ENCODE data around the gene NUTM1. TPM values are rescaled to one million over a fixed set of nuclear protein-coding genes. Genes with fewer than 3 reads are reported as not detected.
"Not testable (repeated sequence)": the region's sequence is repeated elsewhere in the genome, so short reads cannot be mapped to it uniquely, and the experiment has no call there.

The NUTM1 gene
- polyA plus RNA-seq, 4 donors = 0.04 to 0.08 TPM; not detected in 2

GRCh38 chr15:34336991-34337556 is 6.0 kb upstream of the NUTM1 start:
- DNase-seq (ENCODE audit: low read depth in 4 of 4, low spot score in 3 of 4) = no peak

- peak; percentile 61 to 73 (median 70) for DNase-seq (ENCODE audit: low read depth in 4 of 4, low spot score in 3 of 4)
These were observed 5.4 kb upstream of the NUTM1 start, which contains the start of gene SLC12A6 for GRCh38 chr15:34337557-34338306. TSS of gene SLC12A6 (minus strand) at chr15:34337781. CDS start at chr15:34336680, 1,101 bp downstream.

- no peak for DNase-seq (ENCODE audit: low read depth in 4 of 4, low spot score in 3 of 4)
These were observed 4.8 kb upstream of the NUTM1 start for GRCh38 chr15:34338347-34338746.

GRCh38 chr15:34339946-34340345 is 3.2 kb upstream of the NUTM1 start:
- no peak for DNase-seq (ENCODE audit: low read depth in 4 of 4, low spot score in 3 of 4)

GRCh38 chr15:34341381-34342212 is 1.5 kb upstream of the NUTM1 start:
- DNase-seq (ENCODE audit: low read depth in 4 of 4, low spot score in 3 of 4) = no peak

GRCh38 chr15:34342213-34342736 is 840 bp upstream of the NUTM1 start:
- not testable (repeated sequence) for DNase-seq (ENCODE audit: low read depth in 4 of 4, low spot score in 3 of 4)

- no peak for DNase-seq (ENCODE audit: low read depth in 4 of 4, low spot score in 3 of 4)
These were observed 5.0 kb downstream of the NUTM1 start for GRCh38 chr15:34347951-34348638.

GRCh38 chr15:34348735-34349300 is 5.7 kb downstream of the NUTM1 start:
- DNase-seq (ENCODE audit: low read depth in 4 of 4, low spot score in 3 of 4) = no peak

GRCh38 chr15:34349769-34350168 is 6.7 kb downstream of the NUTM1 start:
- no peak for DNase-seq (ENCODE audit: low read depth in 4 of 4, low spot score in 3 of 4)

- not testable (repeated sequence) for DNase-seq (ENCODE audit: low read depth in 4 of 4, low spot score in 3 of 4)
These were observed 9.9 kb downstream of the NUTM1 start for GRCh38 chr15:34352996-34353395.

GRCh38 chr15:34353627-34354026 is 10.5 kb downstream of the NUTM1 start:
- no peak for DNase-seq (ENCODE audit: low read depth in 4 of 4, low spot score in 3 of 4)

- DNase-seq (ENCODE audit: low read depth in 4 of 4, low spot score in 3 of 4) = no peak
These were observed 11.2 kb downstream of the NUTM1 start for GRCh38 chr15:34354286-34354685.

GRCh38 chr15:34355241-34355640 is 12.1 kb downstream of the NUTM1 start:
- no peak for DNase-seq (ENCODE audit: low read depth in 4 of 4, low spot score in 3 of 4)

GRCh38 chr15:34357653-34358052 is 14.5 kb downstream of the NUTM1 start:
- no peak for DNase-seq (ENCODE audit: low read depth in 4 of 4, low spot score in 3 of 4)

GRCh38 chr15:34358367-34358766 is 15.3 kb downstream of the NUTM1 start:
- no peak for DNase-seq (ENCODE audit: low read depth in 4 of 4, low spot score in 3 of 4)

- no peak for DNase-seq (ENCODE audit: low read depth in 4 of 4, low spot score in 3 of 4)
These were observed 15.8 kb downstream of the NUTM1 start for GRCh38 chr15:34358948-34359347.

GRCh38 chr15:34359416-34359815 is 16.3 kb downstream of the NUTM1 start:
- no peak for DNase-seq (ENCODE audit: low read depth in 4 of 4, low spot score in 3 of 4)

GRCh38 chr15:34360298-34360697 is 17.2 kb downstream of the NUTM1 start:
- DNase-seq (ENCODE audit: low read depth in 4 of 4, low spot score in 3 of 4) = no peak

- DNase-seq (ENCODE audit: low read depth in 4 of 4, low spot score in 3 of 4) = no peak
These were observed 18.2 kb downstream of the NUTM1 start for GRCh38 chr15:34361278-34361677.
